Mammary epithelial cell (primary cell): ENCODE data around the gene TNIK.

Experiments used
- CTCF ChIP-seq, 2 donors: IDR thresholded peaks in 1 of 2; conservative IDR thresholded peaks in 1 of 2; 2 replicates each; pipeline ENCODE4 v1.5.1; 2011 to 2012; ENCODE audit warnings: inconsistent platforms in 2 of 2, low read length in 2 of 2, mild to moderate bottlenecking in 2 of 2, control low read depth in 1 of 2, low read depth in 1 of 2; ENCODE audit not compliant: insufficient read depth in 1 of 2; ENCODE audit errors: extremely low read depth in 1 of 2
- EZH2 ChIP-seq: IDR thresholded peaks from 2 replicates; pipeline ENCODE4 v1.6.1; 2012; ENCODE audit warnings: low read length, inconsistent platforms, borderline replicate concordance

- TF ChIP-seq EZH2 (no peak), CTCF (conservative IDR thresholded peaks at IDR 0.05 in 1 of 2, IDR thresholded peaks at IDR 0.05 in 1 of 2; ENCODE audit: extremely low read depth in 1 of 2, insufficient read depth in 1 of 2, low read depth in 1 of 2, low read length in 2 of 2) (no peak)
Measured at GRCh38 chr3:171306631-171307030, 153.6 kb downstream of the TNIK start.
